A549 (cell line): ENCODE measurements around the gene GPR4.

ENCODE experiments used
- CTCF ChIP-seq: fragments of >200 bp; sonication (Bioruptor Twin); formaldehyde crosslinking; IDR thresholded peaks from 3 replicates; pipeline ENCODE4 v1.5.1; 2016
- PHF8 ChIP-seq: fragments of 200-600 bp; sonication (generic); IDR thresholded peaks from 2 replicates; pipeline ENCODE4 v1.6.1; 2016; ENCODE audit warnings: low read depth, mild to moderate bottlenecking, antibody characterized with exemption, moderate library complexity, borderline replicate concordance
- POLR2A ChIP-seq: IDR thresholded peaks from 2 replicates; pipeline ENCODE4 v1.6.1; 2012; ENCODE audit warnings: mild to moderate bottlenecking, low read length
- ZSCAN20 ChIP-seq: fragments of 250-450 bp; sonication (Bioruptor Pico); IDR thresholded peaks from 2 replicates; pipeline ENCODE4 v1.8.0; 2022; ENCODE audit warnings: mild to moderate bottlenecking, moderate library complexity

GRCh38 chr19:45592366-45592765 is 9.6 kb downstream of the GPR4 start:
- no peak for TF ChIP-seq POLR2A
- TF ChIP-seq ZSCAN20, result no peak
- TF ChIP-seq CTCF, result no peak
- TF ChIP-seq PHF8, result no peak
